Liver (tissue), 9 donors: ENCODE data around the gene RASSF3. TPM values are rescaled to one million over a fixed set of nuclear protein-coding genes. Genes with fewer than 3 reads are reported as not detected.

Experiments used
- DNase-seq: peaks from one replicate; pipeline ENCODE4 v3.0.0-alpha.2; 2017; ENCODE audit warnings: low spot score
- H3K27ac ChIP-seq, 2 donors: one replicate each; pipeline ENCODE4 v1.7.0; 2013; ENCODE audit warnings: inconsistent platforms in 2 of 2, low read length in 2 of 2, control low read depth in 1 of 2, low read depth in 1 of 2, mild to moderate bottlenecking in 1 of 2
- H3K27me3 ChIP-seq, 4 donors: one replicate each; pipeline versions ENCODE4 v1.6.1 to v1.7.0; 2013; ENCODE audit warnings: low read length in 3 of 4, inconsistent platforms in 1 of 4, mild to moderate bottlenecking in 1 of 4, moderate library complexity in 1 of 4; ENCODE audit not compliant: control insufficient read depth in 4 of 4, insufficient read depth in 4 of 4
- H3K36me3 ChIP-seq, 4 donors: one replicate each; pipeline versions ENCODE4 v1.6.1 to v1.7.0; 2013; ENCODE audit warnings: low read length in 3 of 4, mild to moderate bottlenecking in 3 of 4, low read depth in 1 of 4, moderate library complexity in 1 of 4; ENCODE audit not compliant: control insufficient read depth in 4 of 4, insufficient read depth in 3 of 4
- H3K4me1 ChIP-seq, 4 donors: one replicate each; pipeline versions ENCODE4 v1.6.1 to v1.7.0; 2013; ENCODE audit warnings: low read length in 3 of 4, mild to moderate bottlenecking in 3 of 4, moderate library complexity in 1 of 4; ENCODE audit not compliant: control insufficient read depth in 4 of 4, insufficient read depth in 4 of 4
- H3K4me3 ChIP-seq, 3 donors: one replicate each; pipeline versions ENCODE4 v1.6.1 to v1.7.0; 2013; ENCODE audit warnings: low read length in 3 of 3, control low read depth in 1 of 3, low read depth in 1 of 3, mild to moderate bottlenecking in 1 of 3
- H3K9ac ChIP-seq, 2 donors: one replicate each; pipeline ENCODE4 v1.7.0; 2013; ENCODE audit warnings: low read length in 2 of 2, mild to moderate bottlenecking in 2 of 2, moderate library complexity in 2 of 2, control low read depth in 1 of 2, low read depth in 1 of 2
- H3K9me3 ChIP-seq, 4 donors: one replicate each; pipeline versions ENCODE4 v1.6.1 to v1.7.0; 2013; ENCODE audit warnings: low read length in 3 of 4; ENCODE audit not compliant: control insufficient read depth in 4 of 4
- CTCF ChIP-seq: fragments of 150-350 bp; IDR thresholded peaks from 2 replicates; pipeline ENCODE4 v1.5.1; 2017; ENCODE audit warnings: improper control_type of control experiment, low read depth, low read length; ENCODE audit not compliant: missing input control
- EGR1 ChIP-seq, 2 donors: IDR thresholded peaks; 2 replicates each; pipeline ENCODE4 v1.6.1; 2016 to 2018; ENCODE audit warnings: antibody characterized with exemption in 2 of 2, low read depth in 2 of 2
- FOXA1 ChIP-seq: IDR thresholded peaks from 2 replicates; pipeline ENCODE4 v1.6.1; 2016; ENCODE audit warnings: antibody characterized with exemption
- FOXA2 ChIP-seq: IDR thresholded peaks from 2 replicates; pipeline ENCODE4 v1.6.1; 2016; ENCODE audit warnings: antibody characterized with exemption
- GABPA ChIP-seq, 2 donors: IDR thresholded peaks in 1 of 2; conservative IDR thresholded peaks in 1 of 2; 2 replicates each; pipeline ENCODE4 v1.6.1; 2016; ENCODE audit warnings: antibody characterized with exemption in 2 of 2, mild to moderate bottlenecking in 1 of 2, moderate library complexity in 1 of 2
- HNF4A ChIP-seq, 2 donors: conservative IDR thresholded peaks; 2 replicates each; pipeline ENCODE4 v1.6.1; 2016; ENCODE audit warnings: antibody characterized with exemption in 2 of 2, mild to moderate bottlenecking in 2 of 2
- HNF4G ChIP-seq: IDR thresholded peaks from 2 replicates; pipeline ENCODE4 v1.6.1; 2016; ENCODE audit warnings: antibody characterized with exemption
- JUND ChIP-seq, 2 donors: IDR thresholded peaks; 2 replicates each; pipeline ENCODE4 v1.6.1; 2016; ENCODE audit warnings: antibody characterized with exemption in 2 of 2
- MAX ChIP-seq: IDR thresholded peaks from 2 replicates; pipeline ENCODE4 v1.6.1; 2016; ENCODE audit warnings: antibody characterized with exemption
- NR2F2 ChIP-seq: IDR thresholded peaks from 2 replicates; pipeline ENCODE4 v1.6.1; 2016; ENCODE audit warnings: antibody characterized with exemption
- RAD21 ChIP-seq, 2 donors: IDR thresholded peaks; 2 replicates each; pipeline ENCODE4 v1.6.1; 2016; ENCODE audit warnings: antibody characterized with exemption in 2 of 2, mild to moderate bottlenecking in 2 of 2
- REST ChIP-seq: IDR thresholded peaks from 2 replicates; pipeline ENCODE4 v1.6.1; 2016; ENCODE audit warnings: antibody characterized with exemption, mild to moderate bottlenecking
- RXRA ChIP-seq, 2 donors: IDR thresholded peaks; 2 replicates each; pipeline ENCODE4 v1.6.1; 2017 to 2018; ENCODE audit warnings: antibody characterized with exemption in 2 of 2, mild to moderate bottlenecking in 1 of 2
- SP1 ChIP-seq: IDR thresholded peaks from 2 replicates; pipeline ENCODE4 v1.6.1; 2018; ENCODE audit warnings: antibody characterized with exemption, mild to moderate bottlenecking
- TAF1 ChIP-seq: conservative IDR thresholded peaks from 2 replicates; pipeline ENCODE4 v1.6.1; 2016; ENCODE audit warnings: antibody characterized with exemption, mild to moderate bottlenecking
- YY1 ChIP-seq: IDR thresholded peaks from 2 replicates; pipeline ENCODE4 v1.6.1; 2016; ENCODE audit warnings: antibody characterized with exemption, mild to moderate bottlenecking
- ZBTB33 ChIP-seq: IDR thresholded peaks from 2 replicates; pipeline ENCODE4 v1.6.1; 2016; ENCODE audit warnings: antibody characterized with exemption
- WGBS: extraction: QIAGEN DNeasy Blood & Tissue Kit; methylation state at CpG from one replicate; pipeline ENCODE4 v1.1.7; 2013; 5-methylcytosine and 5-hydroxymethylcytosine counted together
- polyA plus RNA-seq, 2 donors: library from polyadenylated mRNA; stranded (reverse) in 1 of 2; unstranded in 1 of 2; fragments of 200-250 nt in 1 of 2; fragments of >200 nt in 1 of 2; fragmentation: Nextera tagmentation in 1 of 2; extraction: Ambion mirVana in 1 of 2; gene quantifications; one replicate each; pipeline versions ENCODE4 v1.2.1 to v1.2.3, GENCODE V29; 2013 to 2015
- total RNA-seq, 2 donors: library from RNA; depleted of rRNA; stranded (reverse); fragments of >200 nt; gene quantifications; one replicate each; pipeline ENCODE4 v1.2.3, GENCODE V29; 2014
- TF ChIP-seq, protein P1 (sequence below): IDR thresholded peaks from 2 replicates; pipeline ENCODE4 v1.6.1; 2016; ENCODE audit warnings: antibody characterized with exemption
- donor health status: healthy.
- donor health status: healthy.
- donor health status: healthy.
- donor health status: healthy.
- donor health status: healthy.

RASSF3 gene
- total and polyA plus RNA-seq, 4 donors, result 2.2 to 9.1 (median 5.6) TPM

GRCh38 chr12:64652346-64652745, 42.1 kb downstream of the RASSF3 start:
- no peak for TF ChIP-seq HNF4A (conservative IDR thresholded peaks at IDR 0.05)
- no peak for TF ChIP-seq YY1
- TF ChIP-seq FOXA2, result no peak
- no peak for TF ChIP-seq GABPA (IDR thresholded peaks at IDR 0.05 in 1 of 2, conservative IDR thresholded peaks at IDR 0.05 in 1 of 2)
- TF ChIP-seq MAX, result no peak
- no peak for TF ChIP-seq FOXA1
- TF ChIP-seq SP1, result no peak
- no peak for TF ChIP-seq EGR1 (IDR thresholded peaks at IDR 0.05; ENCODE audit: low read depth in 2 of 2)
- TF ChIP-seq HNF4G, result no peak
- no peak for TF ChIP-seq TAF1
- no peak for TF ChIP-seq RAD21 (IDR thresholded peaks at IDR 0.05)
- TF ChIP-seq CTCF, result no peak
- no peak for TF ChIP-seq NR2F2
- TF ChIP-seq, protein P1, sequence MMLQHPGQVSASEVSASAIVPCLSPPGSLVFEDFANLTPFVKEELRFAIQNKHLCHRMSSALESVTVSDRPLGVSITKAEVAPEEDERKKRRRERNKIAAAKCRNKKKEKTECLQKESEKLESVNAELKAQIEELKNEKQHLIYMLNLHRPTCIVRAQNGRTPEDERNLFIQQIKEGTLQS, result no peak
- no peak for TF ChIP-seq ZBTB33
- TF ChIP-seq JUND (IDR thresholded peaks at IDR 0.05), result no peak
- TF ChIP-seq REST, result no peak
- no peak for TF ChIP-seq RXRA (IDR thresholded peaks at IDR 0.05)
- no peak overlapping the region for H3K27ac ChIP-seq
- H3K9me3 ChIP-seq, result no peaks in the 10 kb centered on the region
- H3K4me1 ChIP-seq, result peaks cover 0 to 4% (median 0%) of the 10 kb centered on the region in 4 donors
- no peaks in the 10 kb centered on the region for H3K27me3 ChIP-seq
- no peaks in the 10 kb centered on the region for H3K36me3 ChIP-seq
- no peak overlapping the region for H3K9ac ChIP-seq
- 82% methylated on average over 2 of the region's 2 CpGs for whole genome bisulfite sequencing
- DNase-seq, result no peak
- H3K4me3 ChIP-seq, result no peak overlapping the region
